ENCODE data around the gene ATP1A2.
"Not testable (repeated sequence)": the region's sequence is repeated elsewhere in the genome, so short reads cannot be mapped to it uniquely, and the experiment has no call there.

The ATP1A2 gene

DNA sequence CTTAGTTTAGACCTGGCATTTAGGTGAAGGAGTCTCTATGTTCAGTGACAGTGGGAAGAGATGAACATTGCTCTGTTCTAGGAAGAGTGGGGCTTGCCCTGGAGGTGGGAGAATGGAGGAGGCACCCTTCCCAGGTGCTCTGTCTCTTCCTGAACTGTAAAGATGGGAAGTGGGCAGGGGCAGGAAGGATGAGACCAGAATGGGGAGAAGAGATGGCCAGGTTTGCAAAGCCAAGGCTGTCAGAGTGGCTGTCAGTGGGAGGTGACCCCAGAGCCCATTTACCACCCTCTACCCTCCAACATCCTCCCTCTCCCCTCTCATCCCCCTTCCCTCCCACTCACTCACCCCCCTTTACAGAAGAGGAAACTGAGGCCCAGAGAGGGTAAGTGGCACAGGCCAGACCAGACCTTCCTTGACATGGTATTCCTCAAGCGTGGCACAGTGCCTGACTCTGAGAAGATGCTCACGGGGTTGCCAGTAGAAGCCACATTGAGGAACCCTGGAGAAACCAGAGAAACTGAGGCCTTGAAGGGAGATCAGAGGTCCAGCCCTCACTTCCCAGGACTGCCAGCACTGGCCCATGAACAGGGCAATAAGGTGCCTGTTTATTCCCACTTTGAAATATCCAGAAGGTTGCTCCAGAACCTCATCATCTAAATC lies 15.7 kb upstream of the ATP1A2 start:
- in situ Hi-C loops (cut with HindIII; ENCODE audit: low sequenced_read_pairs): loop anchor here (10.0 kb wide), 1 partner anchor 545 kb away; the partner anchor contains the start of gene SLAMF1

DNA sequence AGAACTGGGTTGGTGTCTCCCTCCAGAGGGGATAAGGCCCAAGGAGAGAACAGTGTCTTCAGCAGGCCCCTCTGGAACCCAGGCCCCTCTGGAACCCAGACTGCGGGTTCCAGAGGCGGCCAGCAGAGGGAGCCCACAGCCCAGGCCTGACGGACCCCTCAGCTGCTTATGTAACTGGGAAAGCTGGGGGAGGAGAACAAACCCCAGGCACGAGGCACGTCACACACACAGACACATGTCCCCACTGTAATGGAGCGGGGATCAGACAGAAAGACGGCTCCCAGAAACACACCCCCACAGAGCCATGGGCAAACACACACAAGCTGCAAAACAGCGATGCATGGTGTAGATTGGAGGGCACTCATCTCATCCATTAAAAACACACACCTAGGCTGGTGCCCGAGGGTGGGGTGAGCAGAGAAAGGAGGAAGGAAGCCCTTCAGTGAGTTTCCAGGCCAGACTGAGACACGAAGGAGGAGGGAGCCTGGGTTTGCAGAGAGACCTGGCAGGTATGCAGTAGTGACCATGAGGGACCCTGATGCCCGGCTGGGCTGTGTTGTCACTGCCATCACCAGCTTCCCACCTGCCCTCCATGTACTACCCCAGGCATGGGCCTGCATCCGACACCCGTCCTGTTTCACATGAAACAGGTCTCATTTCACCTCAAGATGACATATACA lies 14.4 kb upstream of the ATP1A2 start:
- in situ Hi-C loops (cut with HindIII; ENCODE audit: low sequenced_read_pairs): loop anchor here (10.0 kb wide), 1 partner anchor 544 kb away; the partner anchor contains the start of gene SLAMF1

DNA sequence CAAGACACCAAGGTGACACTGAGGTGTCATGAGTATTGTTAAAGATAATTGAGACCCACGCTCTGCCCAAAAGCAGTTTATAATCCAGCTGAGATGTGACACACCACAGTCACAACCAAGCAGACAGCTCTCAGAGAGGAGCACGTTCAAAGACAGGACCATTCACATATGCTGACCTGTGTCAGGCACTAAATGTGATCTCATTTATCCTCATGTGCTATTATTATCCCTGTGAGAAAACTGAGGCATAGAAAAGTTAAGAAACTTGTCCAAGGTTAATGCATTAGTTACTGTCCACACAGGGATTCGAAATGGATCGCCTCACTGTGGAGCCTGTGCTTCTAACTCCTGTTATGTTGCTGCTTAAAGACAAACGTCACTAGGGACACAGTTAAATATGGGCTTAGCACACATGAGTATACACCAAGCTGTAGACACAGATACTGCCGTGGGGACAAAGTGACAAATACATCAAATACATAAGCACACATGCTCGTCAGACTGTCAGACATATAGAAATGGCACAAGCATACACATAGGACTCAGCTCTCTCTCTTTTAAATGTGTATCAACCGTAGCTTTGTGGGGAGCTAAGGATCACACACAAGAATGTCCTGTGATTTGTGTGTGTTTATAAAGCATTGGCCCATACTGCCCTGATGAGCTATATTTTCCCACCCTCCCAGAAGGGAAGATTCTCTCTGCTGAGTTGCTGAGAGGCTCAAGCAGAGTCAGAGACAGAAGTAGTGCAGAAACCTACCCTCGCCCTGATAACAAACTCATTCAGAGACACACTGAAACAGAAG lies 13.6 kb upstream of the ATP1A2 start:
- in situ Hi-C loops (cut with HindIII; ENCODE audit: low sequenced_read_pairs): loop anchor here (10.0 kb wide), 1 partner anchor 543 kb away; the partner anchor contains the start of gene SLAMF1

DNA sequence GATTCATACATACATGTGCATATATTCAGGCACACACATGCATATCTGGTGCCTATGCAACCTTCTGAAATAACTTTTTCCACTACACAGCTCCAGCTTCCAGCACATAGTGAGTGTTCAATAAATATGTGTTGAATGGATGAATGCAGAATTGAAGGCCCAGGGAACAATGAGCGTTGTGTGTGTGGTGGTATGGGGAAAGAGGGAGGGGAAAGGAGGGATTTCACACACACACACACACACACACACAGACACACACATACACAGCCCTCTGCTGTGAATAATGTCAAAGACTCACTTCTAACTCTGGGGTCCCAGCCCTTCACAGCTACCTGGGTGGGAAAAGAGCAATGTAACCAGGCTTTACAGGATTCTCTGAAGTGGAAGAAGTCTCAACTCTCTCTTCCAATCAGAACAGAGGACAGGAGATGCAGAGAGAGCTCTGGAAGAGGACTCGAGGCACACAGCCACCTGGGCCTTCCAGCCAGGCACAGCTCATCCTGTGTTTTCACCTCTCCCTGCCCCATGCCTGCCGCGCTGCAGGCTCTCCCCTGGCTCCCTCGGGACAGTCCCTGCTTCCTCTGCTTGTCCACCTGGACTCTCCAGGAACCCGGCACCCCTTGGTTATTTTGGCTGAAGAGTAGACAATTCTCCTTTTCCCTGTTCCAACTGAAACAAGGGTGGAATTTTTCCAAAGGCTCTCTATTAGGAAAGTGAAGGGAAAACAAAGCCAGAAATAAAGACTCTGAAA lies 11.7 kb upstream of the ATP1A2 start:
- in situ Hi-C loops (cut with HindIII; ENCODE audit: low sequenced_read_pairs): loop anchor here (10.0 kb wide), 1 partner anchor 541 kb away; the partner anchor contains the start of gene SLAMF1

DNA sequence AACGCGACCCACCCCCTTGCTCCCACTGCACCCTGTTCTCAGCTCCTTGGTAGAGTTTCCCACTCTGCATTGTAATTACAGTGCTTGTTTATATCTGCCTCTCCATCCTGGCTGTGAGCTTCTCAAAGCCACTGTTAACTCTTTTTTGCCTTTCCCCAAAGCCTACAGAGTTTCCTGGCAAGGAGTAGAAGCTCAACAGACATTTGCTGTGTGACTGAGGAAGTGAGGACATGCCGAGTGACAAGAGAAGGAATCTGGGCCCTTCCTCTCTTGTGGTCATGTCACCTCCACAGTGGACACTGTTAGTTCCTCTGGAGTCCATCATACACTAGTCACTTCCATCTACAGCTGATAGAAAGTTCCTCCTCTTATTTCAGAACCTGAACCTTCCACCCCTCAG lies 11.1 kb upstream of the ATP1A2 start:
- in situ Hi-C loops (cut with HindIII; ENCODE audit: low sequenced_read_pairs): loop anchor here (10.0 kb wide), 1 partner anchor 540 kb away; the partner anchor contains the start of gene SLAMF1

DNA sequence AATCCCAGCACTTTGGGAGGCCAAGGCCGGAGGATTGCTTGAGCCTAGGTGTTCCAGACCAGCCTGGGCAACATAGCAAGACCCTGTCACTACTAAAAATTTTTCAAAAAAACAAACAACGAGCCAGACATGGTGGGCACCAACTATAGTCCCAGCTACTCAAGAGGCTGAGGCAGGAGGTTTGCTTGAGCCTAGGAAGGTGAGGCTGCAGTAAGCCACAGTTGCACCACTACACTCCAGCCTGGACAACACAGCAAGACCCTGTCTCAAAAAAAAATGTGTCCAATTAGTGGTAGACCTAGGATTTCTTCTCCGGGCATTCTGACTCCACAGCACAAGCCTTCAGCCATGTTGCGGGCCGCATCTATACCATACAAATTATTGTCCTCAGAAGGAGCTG lies 10.4 kb upstream of the ATP1A2 start:
- in situ Hi-C loops (cut with HindIII; ENCODE audit: low sequenced_read_pairs): loop anchor here (10.0 kb wide), 1 partner anchor 540 kb away; the partner anchor contains the start of gene SLAMF1

- in situ Hi-C loops (cut with HindIII; ENCODE audit: low sequenced_read_pairs): loop anchor here (10.0 kb wide), 1 partner anchor 537 kb away; the partner anchor contains the start of gene SLAMF1
These were observed 8.0 kb upstream of the ATP1A2 start for GRCh38 chr1:160107512-160107911.

DNA sequence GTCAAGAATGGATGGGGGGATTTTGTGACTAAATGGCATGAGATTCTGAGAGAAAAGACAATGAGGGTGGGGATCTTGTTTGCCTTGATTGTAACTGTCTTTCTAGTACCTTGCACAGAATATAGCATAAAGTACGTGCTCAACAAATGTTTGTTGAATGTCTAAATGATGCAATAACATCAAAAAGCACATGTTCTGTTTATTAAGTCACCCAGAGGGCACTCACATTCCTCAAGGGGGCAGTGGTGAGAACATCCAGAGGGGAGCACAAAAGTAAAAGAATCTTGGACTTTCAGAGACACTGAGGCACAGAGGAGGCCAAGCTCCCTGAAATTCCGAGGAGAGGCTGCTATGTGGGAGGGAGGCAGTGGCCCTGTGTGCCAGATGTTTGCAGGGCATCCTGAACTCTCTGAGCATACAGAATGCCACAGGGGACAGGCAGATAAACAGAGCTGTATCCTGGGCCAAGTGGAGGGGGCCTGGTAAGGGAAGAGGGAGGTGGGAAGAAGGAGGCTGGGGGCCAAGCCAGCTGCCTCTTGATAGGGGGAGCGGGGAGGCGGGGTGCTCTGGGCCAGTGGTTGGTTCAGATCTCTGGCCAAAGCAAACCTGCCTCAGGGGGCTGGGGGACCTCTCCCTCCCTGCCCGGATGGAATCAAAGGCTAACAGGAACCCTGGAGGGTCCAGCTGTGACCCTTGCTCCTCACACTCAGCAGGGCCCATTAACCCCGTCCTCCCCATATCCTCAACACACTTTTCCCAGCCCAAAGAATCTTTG lies 6.5 kb upstream of the ATP1A2 start:
- in situ Hi-C loops (cut with HindIII; ENCODE audit: low sequenced_read_pairs): loop anchor here (10.0 kb wide), 1 partner anchor 536 kb away; the partner anchor contains the start of gene SLAMF1

DNA sequence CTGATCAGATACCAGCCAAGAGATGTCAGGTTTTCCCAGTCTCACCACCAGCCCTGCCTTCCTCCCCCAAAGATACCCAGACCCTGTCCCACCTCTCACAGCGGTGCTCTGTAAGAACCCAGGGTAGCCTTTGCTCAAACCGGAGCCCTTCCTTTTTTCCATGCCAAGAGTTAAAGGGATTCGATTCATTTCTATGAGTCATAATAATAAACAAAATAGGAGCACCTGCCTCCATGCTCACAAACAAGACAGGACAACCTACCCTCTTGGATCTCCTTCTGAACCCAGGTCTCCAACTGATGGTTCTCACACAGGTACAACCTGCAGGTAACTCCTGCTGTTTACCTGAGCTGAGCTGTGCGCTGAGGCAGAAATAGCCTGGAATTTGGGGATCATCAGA lies 5.9 kb upstream of the ATP1A2 start:
- in situ Hi-C loops (cut with HindIII; ENCODE audit: low sequenced_read_pairs): loop anchor here (10.0 kb wide), 1 partner anchor 535 kb away; the partner anchor contains the start of gene SLAMF1

DNA sequence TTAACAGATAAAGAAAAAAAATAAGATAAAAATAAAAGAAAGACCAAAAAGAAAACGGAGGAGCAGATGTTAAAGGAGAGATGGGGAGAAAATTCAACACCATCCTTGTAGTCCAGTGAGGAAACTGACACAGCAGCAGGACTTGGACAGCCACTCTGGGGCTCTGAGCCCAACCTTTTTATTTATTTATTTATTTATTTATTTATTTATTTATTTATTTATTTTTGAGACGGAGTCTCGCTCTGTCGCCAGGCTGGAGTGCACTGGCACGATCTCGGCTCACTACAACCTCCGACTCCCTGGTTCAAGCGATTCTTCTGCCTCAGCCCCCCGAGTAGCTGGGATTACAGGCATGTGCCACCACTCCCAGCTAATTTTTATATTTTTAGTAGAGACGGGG lies 4.1 kb upstream of the ATP1A2 start:
- in situ Hi-C loops (cut with HindIII; ENCODE audit: low sequenced_read_pairs): not testable (repeated sequence)

- in situ Hi-C loops (cut with HindIII; ENCODE audit: low sequenced_read_pairs): no loop called here
These were observed 3.2 kb upstream of the ATP1A2 start for GRCh38 chr1:160112357-160112756.

DNA sequence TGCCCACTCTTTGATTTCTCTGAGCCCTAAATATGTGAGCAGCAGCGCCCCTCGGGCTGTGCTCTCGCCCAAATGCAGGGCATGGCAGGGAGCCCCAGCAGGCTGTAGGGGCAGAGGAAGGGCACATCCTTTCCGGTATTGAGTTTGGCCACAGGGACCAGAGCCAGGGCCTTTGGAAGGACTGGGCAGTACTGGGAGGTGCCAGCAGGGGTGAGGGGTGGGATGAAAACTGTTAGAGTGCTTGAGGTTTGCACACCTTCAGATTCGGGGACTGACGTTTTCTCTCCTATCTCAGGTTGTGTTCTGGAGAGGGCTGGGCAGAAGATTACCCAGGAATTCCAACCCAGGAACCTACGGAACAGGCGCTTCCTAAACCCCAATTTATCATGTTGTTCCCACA lies 2.2 kb upstream of the ATP1A2 start:
- in situ Hi-C loops (cut with HindIII; ENCODE audit: low sequenced_read_pairs): no loop called here

GRCh38 chr1:160114085-160114484 lies 1.5 kb upstream of the ATP1A2 start:
- in situ Hi-C loops (cut with HindIII; ENCODE audit: low sequenced_read_pairs): no loop called here

- in situ Hi-C loops (cut with HindIII; ENCODE audit: low sequenced_read_pairs): no loop called here
These were observed 956 bp downstream of the ATP1A2 start for GRCh38 chr1:160116283-160117147.

- in situ Hi-C loops (cut with HindIII; ENCODE audit: low sequenced_read_pairs): no loop called here
These were observed 1.7 kb downstream of the ATP1A2 start for GRCh38 chr1:160117300-160117699.

- in situ Hi-C loops (cut with HindIII; ENCODE audit: low sequenced_read_pairs): no loop called here
These were observed 2.2 kb downstream of the ATP1A2 start for GRCh38 chr1:160117709-160118183.

DNA sequence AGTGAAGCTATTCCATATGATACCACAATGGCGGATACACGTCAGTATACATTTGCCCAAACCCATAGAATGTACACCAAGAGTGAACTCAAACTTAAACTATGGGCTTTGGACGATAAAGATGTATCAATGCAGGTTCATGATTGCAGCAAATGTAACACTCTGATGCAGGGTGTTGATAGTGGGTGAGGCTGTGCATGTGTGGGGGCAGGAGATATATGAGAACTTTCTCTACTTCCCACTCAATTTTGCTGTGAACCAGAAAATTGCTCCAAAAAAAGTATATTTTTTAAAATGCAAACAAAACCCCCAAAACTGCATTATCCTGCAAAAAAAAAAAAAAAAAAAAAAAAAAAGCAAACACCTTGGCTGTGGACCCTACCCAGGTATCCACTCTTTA lies 3.4 kb downstream of the ATP1A2 start:
- in situ Hi-C loops (cut with HindIII; ENCODE audit: low sequenced_read_pairs): no loop called here

GRCh38 chr1:160120797-160121196 lies 5.2 kb downstream of the ATP1A2 start:
- in situ Hi-C loops (cut with HindIII; ENCODE audit: low sequenced_read_pairs): no loop called here

DNA sequence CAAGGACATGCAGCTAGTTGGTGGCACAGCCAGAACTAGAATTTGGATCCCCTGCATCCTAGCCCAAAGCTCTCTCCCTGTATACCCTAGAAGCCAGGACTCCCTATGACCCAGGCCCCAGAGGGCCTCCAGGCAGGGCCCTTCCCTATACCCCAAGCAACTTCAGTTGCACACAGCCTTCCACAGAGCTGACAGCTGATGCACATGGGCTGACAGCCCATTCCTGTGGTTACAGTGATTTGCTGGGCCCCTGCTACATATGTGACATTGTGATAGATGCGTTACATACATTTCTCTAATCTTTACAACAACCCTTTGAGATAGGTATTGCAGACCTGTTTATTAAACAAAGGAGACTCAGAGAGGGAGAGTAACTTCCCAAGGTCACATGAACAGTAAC lies 5.8 kb downstream of the ATP1A2 start:
- in situ Hi-C loops (cut with HindIII; ENCODE audit: low sequenced_read_pairs): no loop called here
